T1000 (cell line): Measurements from ENCODE around the gene TNS4.

Source experiments
- DNase-seq: peaks from one replicate; lab custom pipeline; 2025; ENCODE audit warnings: mixed read lengths; lab: John Stamatoyannopoulos, UW

The TNS4 gene

GRCh38 chr17:40456396-40456951 lies 44.9 kb downstream of the TNS4 start:
- DNase-seq: no peak

DNA sequence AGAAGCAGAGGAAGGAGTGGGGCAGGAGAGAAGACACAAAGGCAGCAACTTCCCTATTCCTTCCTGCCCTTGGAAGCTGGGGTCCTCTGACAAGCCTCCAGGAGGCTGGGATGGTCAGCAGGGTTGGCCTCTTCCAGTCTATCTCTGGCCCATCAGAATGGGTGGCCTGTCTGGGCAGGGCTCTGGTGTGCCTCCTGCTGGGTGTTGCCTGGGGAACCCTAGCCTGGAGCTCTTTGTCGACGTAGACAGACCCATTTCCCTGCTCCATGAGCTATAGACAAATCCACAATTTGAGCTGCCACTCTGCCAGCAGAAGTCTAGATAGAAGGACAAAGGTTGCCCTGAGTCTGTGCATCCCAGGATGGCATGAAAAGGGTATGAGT lies 46.8 kb downstream of the TNS4 start:
- no peak for DNase-seq

- no peak for DNase-seq
These were observed 47.4 kb downstream of the TNS4 start for GRCh38 chr17:40453881-40454612.

- DNase-seq: no peak
These were observed 48.5 kb downstream of the TNS4 start for GRCh38 chr17:40452921-40453378.

DNA sequence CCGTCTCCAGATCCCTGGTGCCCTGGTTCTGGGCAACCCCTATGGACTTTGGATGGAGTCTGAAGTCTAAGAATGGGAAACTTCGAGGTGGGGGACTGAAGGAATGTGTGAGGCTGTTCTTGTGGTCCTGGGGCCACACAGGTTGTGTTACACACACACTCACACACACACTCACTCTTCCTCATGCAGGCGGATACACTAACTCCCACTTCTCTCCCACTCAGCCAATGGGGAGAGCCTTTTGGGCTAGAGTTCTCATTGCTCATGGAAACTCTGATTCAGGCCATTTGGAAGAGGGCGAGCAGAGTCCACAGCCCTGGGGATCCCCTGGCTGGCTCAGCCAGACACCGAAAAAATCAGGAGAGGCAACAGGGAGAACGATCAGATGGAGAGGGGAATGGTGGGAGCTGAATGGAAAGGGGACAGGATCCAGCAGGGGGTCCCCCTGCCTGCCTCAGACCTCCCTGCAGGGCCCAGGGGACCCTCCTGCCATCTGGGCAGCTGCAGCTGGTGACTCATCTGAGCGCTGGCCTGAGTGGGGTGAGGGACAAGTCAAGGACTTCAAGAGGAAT lies 49.1 kb downstream of the TNS4 start:
- peak; percentile 48 for DNase-seq

DNA sequence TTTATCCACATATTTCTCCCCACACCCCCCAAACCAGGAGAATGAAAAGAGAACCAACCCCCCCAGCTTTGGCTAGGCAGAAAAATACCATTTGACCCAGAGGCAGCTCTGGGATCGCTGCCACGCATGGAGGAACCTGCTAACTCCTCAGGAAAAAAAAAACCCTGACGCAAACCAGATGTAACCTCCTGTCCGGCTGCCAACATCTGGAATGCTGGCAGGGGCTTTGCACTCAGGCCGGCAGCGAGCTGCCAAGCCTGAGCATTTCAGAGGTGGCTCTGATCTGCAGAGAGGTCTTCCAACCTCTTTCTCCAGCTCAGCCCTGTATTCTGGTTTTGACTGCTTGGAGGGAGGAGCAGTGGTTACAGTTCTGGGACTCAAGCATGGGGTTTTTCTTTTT lies 50.0 kb downstream of the TNS4 start:
- no peak for DNase-seq

GRCh38 chr17:40450175-40450574 lies 51.2 kb downstream of the TNS4 start:
- DNase-seq: no peak

- DNase-seq: no peak
These were observed 52.7 kb downstream of the TNS4 start for GRCh38 chr17:40448639-40449261.

GRCh38 chr17:40448213-40448638 lies 53.2 kb downstream of the TNS4 start:
- DNase-seq: no peak

- no peak for DNase-seq
These were observed 53.6 kb downstream of the TNS4 start for GRCh38 chr17:40447806-40448205.

DNA sequence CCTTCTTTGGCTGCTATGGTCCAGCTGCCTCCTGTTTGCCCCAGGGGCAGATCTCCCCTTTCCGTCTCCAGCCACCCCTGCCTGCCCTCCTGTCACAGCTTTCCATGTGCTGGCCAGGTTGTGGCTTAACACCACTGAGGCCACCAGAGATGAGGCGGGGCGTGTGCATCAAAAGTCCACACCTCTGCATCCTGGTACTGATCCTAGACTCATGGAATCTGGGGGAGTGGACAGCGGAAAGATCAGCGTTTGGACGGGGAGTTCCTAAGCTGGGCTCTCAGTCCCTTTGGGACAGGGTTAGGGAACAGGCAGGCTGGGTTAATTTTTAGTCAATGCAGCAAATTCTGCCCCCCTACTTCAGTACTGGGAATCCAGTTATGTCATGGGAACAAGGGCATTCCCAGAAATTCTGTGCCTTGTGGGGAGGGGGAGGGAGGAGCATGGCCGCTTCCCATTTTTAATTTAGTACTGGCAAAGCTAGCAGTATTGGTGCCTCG lies 54.2 kb downstream of the TNS4 start:
- DNase-seq: no peak

DNA sequence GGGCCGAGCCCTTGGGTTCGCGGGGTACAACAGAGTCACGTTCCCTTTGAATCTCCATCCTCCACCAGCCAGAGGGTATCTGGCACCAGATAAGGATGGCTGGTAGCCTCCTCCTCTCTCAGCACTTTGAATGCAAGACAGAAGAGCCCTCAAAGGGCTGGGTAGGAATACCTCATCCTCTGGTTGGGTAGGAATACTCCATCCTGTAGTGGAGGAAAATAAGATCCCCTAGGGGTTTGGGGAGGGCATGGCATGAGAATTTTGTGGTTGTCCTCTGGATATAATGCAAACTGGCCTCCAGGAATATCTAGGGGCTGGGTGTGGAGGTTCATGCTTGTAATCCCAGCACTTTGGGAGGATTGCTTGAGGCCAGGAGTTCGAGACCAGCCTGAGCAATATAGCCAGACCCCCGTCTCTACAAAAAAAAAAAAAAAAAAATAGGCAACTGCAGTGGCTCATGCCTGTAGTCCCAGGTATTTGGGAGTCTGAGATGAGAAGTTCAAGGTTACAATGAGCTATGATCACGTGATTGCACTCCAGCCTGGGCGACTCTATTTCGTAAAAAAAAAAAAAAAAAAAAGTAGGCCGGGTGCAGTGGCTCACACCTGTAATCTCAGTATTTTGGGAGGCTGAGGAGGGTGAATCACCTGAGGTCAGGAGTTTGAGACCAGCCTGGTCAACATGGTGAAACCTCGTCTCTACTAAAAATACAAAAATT lies 55.5 kb downstream of the TNS4 start:
- DNase-seq: no peak

DNA sequence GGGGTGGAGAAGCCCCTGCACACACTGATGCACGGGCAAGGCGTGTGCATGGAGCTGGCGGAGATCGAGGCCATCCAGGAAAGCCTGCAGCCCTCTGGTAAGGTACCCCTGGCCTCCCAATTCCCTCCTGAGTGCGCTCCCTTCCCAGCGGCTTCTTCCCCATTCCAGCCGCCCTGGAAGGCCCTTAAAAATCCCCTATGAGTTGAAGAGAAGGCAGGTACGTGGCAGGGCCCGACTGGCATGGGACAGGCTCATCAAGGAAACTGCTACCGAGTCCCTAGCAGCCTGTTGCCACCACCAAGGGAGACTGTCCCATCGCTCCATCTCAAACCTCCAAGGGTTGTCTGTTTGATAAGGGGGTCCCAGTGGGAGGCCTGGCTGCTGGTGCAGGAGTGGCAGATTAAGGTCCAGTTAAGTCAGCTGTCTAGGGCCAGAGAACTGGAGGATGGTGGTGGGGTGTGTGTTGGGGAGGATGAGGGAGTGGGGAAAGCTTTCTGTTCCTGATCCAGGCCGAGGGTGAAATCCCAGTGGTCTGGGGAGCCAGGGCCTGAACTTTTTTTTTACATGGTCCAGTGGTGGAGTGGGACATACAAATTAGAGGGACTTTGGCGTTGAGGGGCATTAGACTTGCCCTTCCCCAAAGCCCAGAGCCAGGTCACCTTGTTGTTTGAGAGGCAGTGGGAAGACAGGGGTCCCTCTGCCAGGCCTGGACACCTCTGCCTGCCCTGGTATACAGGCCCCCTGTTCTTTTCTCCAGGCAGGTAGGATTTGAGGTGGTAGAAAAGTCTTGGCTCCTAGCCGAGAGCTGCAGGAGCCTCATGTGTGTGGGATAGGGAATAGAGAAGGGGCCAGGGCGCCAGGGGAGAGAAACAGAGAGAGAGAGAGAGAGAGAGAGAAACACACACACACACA lies 57.2 kb downstream of the TNS4 start:
- no peak for DNase-seq

DNA sequence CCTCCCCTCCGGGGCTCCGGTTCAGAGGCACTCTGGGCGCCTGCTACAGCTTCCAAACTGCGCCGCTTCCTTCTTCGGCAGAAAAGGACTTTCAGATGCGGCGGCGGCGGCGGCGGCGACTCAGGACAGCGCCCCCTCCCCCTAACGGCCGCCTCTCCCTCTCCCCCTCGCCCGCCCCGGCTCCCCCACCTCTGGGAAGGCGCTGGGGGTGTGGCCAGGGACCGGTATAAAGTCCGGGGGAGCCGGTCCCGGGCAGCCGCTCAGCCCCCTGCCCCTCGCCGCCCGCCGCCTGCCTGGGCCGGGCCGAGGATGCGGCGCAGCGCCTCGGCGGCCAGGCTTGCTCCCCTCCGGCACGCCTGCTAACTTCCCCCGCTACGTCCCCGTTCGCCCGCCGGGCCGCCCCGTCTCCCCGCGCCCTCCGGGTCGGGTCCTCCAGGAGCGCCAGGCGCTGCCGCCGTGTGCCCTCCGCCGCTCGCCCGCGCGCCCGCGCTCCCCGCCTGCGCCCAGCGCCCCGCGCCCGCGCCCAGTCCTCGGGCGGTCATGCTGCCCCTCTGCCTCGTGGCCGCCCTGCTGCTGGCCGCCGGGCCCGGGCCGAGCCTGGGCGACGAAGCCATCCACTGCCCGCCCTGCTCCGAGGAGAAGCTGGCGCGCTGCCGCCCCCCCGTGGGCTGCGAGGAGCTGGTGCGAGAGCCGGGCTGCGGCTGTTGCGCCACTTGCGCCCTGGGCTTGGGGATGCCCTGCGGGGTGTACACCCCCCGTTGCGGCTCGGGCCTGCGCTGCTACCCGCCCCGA lies 58.0 kb downstream of the TNS4 start, which contains the start of gene IGFBP4:
TSS of gene IGFBP4 (plus strand) at position 255 of the 792 bp plus-strand sequence. CDS start at position 541, 286 bp downstream.
- peak; percentile 50 for DNase-seq

DNA sequence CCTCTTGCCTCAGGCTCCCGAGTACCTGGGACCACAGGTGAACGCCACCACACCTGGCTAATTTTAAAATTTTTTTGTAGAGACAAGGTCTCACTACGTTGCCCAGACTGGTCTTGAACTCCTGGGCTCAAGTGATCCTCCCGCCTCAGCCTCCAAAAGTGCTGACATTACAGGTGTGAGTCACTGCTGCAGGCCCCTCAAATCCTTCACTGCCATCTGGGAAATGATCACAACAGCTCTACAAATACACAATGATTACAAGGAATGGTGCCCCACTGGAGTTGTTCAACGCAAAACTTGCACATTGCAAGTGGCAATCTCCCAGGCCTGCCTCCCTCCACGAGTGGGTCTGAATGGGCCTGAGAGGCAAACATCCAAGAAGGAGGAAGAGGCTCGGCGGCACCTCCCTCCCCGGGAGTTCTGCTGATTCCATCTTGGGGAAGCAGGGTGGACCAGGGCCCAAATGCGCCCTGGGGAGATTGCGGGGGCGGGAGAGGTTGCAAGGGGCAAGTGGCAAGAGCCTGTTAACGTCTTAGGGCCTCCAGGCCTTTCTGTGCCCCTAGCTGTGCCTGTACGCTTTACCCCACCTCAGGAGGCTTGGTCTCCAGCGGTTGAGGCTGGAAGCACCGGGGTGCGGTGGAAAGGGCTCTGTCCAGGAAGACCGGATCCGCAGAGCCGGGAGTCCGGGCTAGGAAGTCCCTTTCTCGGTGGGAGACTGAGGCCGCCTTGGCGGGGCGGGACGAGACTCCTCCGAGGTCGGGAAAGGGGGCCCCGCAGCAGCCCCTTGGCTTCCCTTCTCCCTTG lies 58.8 kb downstream of the TNS4 start:
- DNase-seq: no peak

- DNase-seq: no peak
These were observed 61.3 kb downstream of the TNS4 start for GRCh38 chr17:40440166-40440565.

DNA sequence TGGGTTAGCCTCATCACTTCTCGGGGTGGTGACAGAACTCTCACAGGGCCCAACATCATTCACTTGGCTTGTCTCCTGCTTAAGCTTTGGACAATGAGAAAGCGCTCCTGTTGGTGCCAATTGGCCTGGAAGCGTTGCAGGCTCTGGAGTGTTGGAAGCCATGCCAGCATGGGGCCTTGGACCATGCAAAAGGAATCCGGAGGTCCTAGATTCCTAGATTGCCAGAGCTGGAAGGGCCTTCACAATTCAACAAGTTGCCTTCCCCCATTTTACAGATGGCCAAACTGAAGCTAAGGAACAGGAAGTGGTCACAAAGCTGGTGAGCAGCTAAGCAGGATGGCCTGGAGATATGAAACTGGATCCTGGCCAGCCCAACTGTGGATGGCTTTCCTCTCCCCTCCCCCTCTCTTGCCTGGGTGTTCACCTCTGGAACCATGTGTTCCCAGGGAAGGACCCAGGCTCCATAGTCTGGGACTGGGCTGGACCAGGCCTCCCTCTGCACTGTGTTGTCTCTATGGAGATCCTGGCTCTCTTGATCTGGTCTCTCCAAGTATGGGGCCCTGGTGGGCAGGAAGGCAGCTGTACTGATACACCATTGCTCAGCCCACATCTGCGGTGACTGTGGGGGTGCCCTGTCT lies 64.2 kb downstream of the TNS4 start:
- DNase-seq: no peak

DNA sequence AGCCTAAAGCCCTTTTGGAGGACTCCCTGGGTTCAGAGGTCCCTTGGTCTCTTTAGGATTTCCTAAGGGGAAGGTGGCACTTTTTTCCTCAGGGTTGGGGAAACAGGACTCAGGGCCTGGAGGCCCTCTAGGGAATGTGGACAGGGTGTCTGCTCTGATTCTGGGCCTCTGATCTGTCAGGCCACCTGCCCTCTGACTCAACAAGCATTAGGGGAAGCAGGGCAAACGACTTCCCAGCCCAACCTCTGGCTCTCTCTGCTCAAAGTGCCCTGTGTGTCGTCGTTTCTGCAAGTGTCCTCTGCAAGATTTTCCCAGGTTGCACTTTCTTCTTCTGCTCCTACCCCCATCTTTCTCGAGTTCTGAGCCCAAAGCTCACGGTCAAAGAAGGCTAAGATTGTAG lies 64.8 kb downstream of the TNS4 start:
- no peak for DNase-seq
